CD4-positive, alpha-beta T cell (primary cell): ENCODE data around the gene RASA3. TPM values are rescaled to one million over a fixed set of nuclear protein-coding genes. Genes with fewer than 3 reads are reported as not detected.

ENCODE experiments used
- ATAC-seq: fragments of 200-7000 bp; cut with Tn5 transposase; one replicate; pipeline ENCODE4 v1.10.0; 2022; ENCODE audit warnings: mild to moderate bottlenecking; ENCODE audit not compliant: poor library complexity
- CTCF ChIA-PET: fragments of 350-600 bp; sonication (Branson Sonifier 250); formaldehyde crosslinking; loops from one replicate; lab custom pipeline; 2021; ENCODE audit warnings: antibody characterized with exemption, inconsistent platforms; lab: Charles Lee
- POLR2A ChIA-PET: fragments of 350-600 bp; sonication (Branson Sonifier 250); formaldehyde crosslinking; loops from one replicate; lab custom pipeline; 2021; ENCODE audit warnings: antibody characterized with exemption, inconsistent platforms; lab: Charles Lee
- DNase-seq, 14 experiments: peaks; one replicate each; pipeline ENCODE4 v3.0.0-alpha.2; 2013 to 2020; ENCODE audit warnings: mixed read lengths in 2 of 14
- H3K27ac ChIP-seq, 2 donors: one replicate each; pipeline versions ENCODE4 v1.5.1 to v1.7.0; 2013; ENCODE audit warnings: low read length in 2 of 2, low read depth in 1 of 2, mild to moderate bottlenecking in 1 of 2
- H3K27me3 ChIP-seq, 2 experiments: 1 replicate in 1 of 2; 2 replicates in 1 of 2; pipeline versions ENCODE4 v1.6.1 to v1.7.0; 2013; ENCODE audit warnings: low read length in 2 of 2, control low read depth in 1 of 2, mild to moderate bottlenecking in 1 of 2, moderate library complexity in 1 of 2; ENCODE audit not compliant: insufficient read depth in 2 of 2, control insufficient read depth in 1 of 2
- H3K36me3 ChIP-seq: one replicate; pipeline ENCODE4 v1.6.1; 2013; ENCODE audit warnings: low read length, control low read depth; ENCODE audit not compliant: insufficient read depth
- H3K4me1 ChIP-seq: one replicate; pipeline ENCODE4 v1.6.1; 2013; ENCODE audit warnings: low read length, control low read depth; ENCODE audit not compliant: insufficient read depth
- H3K4me3 ChIP-seq: one replicate; pipeline ENCODE4 v1.5.1; 2013; ENCODE audit warnings: mild to moderate bottlenecking, low read length, moderate library complexity
- H3K9me3 ChIP-seq, 2 experiments: 1 replicate in 1 of 2; 2 replicates in 1 of 2; pipeline versions ENCODE4 v1.6.1 to v1.7.0; 2013; ENCODE audit warnings: low read length in 2 of 2, mild to moderate bottlenecking in 2 of 2, control low read depth in 1 of 2, moderate library complexity in 1 of 2; ENCODE audit not compliant: control insufficient read depth in 1 of 2, insufficient read depth in 1 of 2
- H3K27ac Mint-ChIP-seq: one replicate; pipeline ENCODE4 v1.8.0; 2020; ENCODE audit warnings: mixed read lengths
- H3K27me3 Mint-ChIP-seq: one replicate; pipeline ENCODE4 v1.8.0; 2021; ENCODE audit warnings: mixed read lengths
- H3K36me3 Mint-ChIP-seq: one replicate; pipeline ENCODE4 v1.8.0; 2021; ENCODE audit warnings: low read depth, mixed read lengths
- H3K4me1 Mint-ChIP-seq: one replicate; pipeline ENCODE4 v1.8.0; 2021; ENCODE audit warnings: low read depth, mixed read lengths
- H3K4me3 Mint-ChIP-seq: one replicate; pipeline ENCODE4 v1.8.0; 2020; ENCODE audit warnings: mild to moderate bottlenecking, mixed read lengths
- H3K9me3 Mint-ChIP-seq: one replicate; pipeline ENCODE4 v1.8.0; 2020; ENCODE audit warnings: mixed read lengths
- intact Hi-C, 2 experiments: fragments of 100-400 bp; cut with DNase I in 1 of 2; cut with micrococcal nuclease in 1 of 2; formaldehyde crosslinking; loops; one replicate each; pipeline versions ENCODE4 v1.15.1 to v1.9.0; 2023 to 2025; cut with DNase I, micrococcal nuclease
- total RNA-seq, 174 experiments: library from RNA in 2 of 174; stranded (reverse) in 2 of 174; gene quantifications; one replicate each; pipeline ENCODE4 v1.2.3 and lab custom pipeline; 2021 to 2026
- TF ChIP-seq, protein P1 (sequence below): fragments of 200-600 bp; IDR thresholded peaks from one replicate; pipeline ENCODE4 v1.8.0; 2022; ENCODE audit warnings: antibody characterized with exemption, mild to moderate bottlenecking

Gene RASA3
- total RNA-seq, 2 experiments from 2014 or later: 181 to 184 TPM

DNA sequence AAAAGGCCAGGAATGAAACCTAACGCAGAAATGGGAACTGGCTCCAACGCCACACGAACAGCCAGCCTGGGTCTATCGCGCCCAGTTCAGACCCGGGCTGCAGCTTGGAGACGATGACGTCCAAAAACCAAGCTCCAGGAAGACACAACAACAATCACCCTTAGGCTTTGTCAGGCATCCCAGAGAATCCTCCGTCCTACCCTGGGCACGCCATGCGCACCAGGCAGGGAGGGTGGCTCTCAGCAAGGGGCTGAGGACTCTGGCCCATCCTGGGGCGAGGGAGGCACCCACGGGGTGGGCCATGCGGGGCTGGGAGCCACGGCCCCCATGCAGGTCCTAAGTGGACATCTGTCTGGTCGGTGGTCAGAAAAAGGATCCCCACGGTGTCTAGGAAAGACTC is 9.0 kb downstream of the RASA3 start:
- no peak overlapping the region for H3K4me3 ChIP-seq
- peaks cover 60% of the 10 kb centered on the region for H3K36me3 ChIP-seq
- ATAC-seq: no peak
- no peaks in the 10 kb centered on the region for H3K27me3 ChIP-seq
- H3K9me3 Mint-ChIP-seq: no peaks in the 10 kb centered on the region
- intact Hi-C loops: no loop called here
- peak overlapping the region; percentile 58 for H3K4me3 Mint-ChIP-seq
- POLR2A ChIA-PET: interaction anchor here (1.5 to 6.1 kb wide), 4 partner anchors 9 to 25 kb away, joined by 4 to 38 read pairs (median 16); no protein-coding TSS in a partner anchor
- H3K27me3 Mint-ChIP-seq: no peaks in the 10 kb centered on the region
- H3K27ac ChIP-seq: peak overlapping the region; percentile 7 to 40
- H3K4me1 Mint-ChIP-seq: peaks cover 75% of the 10 kb centered on the region
- TF ChIP-seq, protein P1, sequence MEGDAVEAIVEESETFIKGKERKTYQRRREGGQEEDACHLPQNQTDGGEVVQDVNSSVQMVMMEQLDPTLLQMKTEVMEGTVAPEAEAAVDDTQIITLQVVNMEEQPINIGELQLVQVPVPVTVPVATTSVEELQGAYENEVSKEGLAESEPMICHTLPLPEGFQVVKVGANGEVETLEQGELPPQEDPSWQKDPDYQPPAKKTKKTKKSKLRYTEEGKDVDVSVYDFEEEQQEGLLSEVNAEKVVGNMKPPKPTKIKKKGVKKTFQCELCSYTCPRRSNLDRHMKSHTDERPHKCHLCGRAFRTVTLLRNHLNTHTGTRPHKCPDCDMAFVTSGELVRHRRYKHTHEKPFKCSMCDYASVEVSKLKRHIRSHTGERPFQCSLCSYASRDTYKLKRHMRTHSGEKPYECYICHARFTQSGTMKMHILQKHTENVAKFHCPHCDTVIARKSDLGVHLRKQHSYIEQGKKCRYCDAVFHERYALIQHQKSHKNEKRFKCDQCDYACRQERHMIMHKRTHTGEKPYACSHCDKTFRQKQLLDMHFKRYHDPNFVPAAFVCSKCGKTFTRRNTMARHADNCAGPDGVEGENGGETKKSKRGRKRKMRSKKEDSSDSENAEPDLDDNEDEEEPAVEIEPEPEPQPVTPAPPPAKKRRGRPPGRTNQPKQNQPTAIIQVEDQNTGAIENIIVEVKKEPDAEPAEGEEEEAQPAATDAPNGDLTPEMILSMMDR: no peak
- H3K27ac Mint-ChIP-seq: peak overlapping the region; percentile 83
- CTCF ChIA-PET: interaction anchor here (1.0 kb wide), 1 partner anchor 104 kb away, joined by 3 read pairs; no protein-coding TSS in a partner anchor
- peaks cover 95% of the 10 kb centered on the region for H3K4me1 ChIP-seq
- peaks cover 71% of the 10 kb centered on the region for H3K36me3 Mint-ChIP-seq
- no peak for DNase-seq
- H3K9me3 ChIP-seq: peaks cover 0 to 4% of the 10 kb centered on the region in 2 experiments

DNA sequence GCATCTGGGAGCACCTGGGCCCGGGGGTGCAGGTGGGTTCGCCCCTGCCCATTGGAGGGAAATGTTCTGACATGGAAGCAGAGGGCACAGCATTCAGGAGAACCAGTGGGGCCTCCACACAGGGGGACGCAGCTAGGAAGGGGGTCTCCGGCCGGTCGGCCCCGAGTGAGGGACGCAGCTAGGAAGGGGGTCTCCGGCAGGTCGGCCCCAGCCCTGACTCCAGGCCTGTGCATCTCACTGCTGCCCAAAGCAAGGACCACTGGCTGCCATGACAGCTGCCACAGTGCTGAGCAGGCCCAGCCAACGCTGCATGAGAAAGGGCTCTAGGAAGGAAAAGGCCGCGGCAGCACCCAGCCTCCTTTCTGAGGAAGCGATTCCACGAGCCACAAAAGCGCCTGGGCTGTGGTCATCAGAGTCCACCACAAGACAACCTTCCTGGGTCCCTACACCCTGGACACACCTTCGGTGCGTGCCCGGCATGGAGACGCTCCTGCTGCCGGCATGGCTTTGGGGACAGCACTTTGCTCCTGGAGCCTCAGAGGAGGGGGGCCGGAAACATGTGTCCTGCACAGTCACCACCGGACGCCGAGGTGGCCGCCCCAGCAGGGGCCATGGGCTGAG is 9.7 kb downstream of the RASA3 start:
- H3K4me3 Mint-ChIP-seq: peak overlapping the region; percentile 58
- no peak overlapping the region for H3K4me3 ChIP-seq

DNA sequence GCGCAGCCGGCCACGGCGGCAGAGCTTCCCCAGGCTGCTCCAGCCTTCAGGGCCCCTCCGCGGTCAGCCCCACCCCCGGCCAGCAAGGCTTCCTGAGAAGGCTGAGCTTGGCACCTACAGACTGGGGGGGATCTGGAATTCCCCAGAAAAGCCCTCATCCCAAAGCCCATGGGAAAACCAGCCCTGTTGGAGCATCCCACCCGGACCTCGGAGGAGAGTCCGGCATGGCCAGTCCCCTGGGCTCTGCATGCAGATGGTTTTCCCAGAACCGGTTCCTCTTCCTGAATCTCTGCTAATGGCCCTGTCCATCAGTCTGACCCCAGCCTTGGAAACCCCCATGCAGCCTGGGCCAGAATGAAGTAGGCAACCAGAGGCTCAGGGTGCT is 10.3 kb downstream of the RASA3 start:
- no peaks in the 10 kb centered on the region for H3K9me3 Mint-ChIP-seq
- DNase-seq (no peak), ATAC-seq (no peak)
- H3K27me3 Mint-ChIP-seq: no peaks in the 10 kb centered on the region
- intact Hi-C loops: no loop called here
- Histone ChIP-seq H3K4me1 (peaks cover 90% of the 10 kb centered on the region), H3K36me3 (peaks cover 52% of the 10 kb centered on the region), H3K4me3 (peak overlapping the region; percentile 5), H3K27ac (peak overlapping the region; percentile 3 to 48), H3K27me3 (no peaks in the 10 kb centered on the region), H3K9me3 (peaks cover 0 to 4% of the 10 kb centered on the region in 2 experiments)
- peaks cover 75% of the 10 kb centered on the region for H3K4me1 Mint-ChIP-seq
- peak overlapping the region; percentile 91 for H3K4me3 Mint-ChIP-seq
- ChIA-PET CTCF (no interaction called here), POLR2A (interaction anchor here (1.8 to 6.1 kb wide), 3 partner anchors 11 to 26 kb away, joined by 4 to 38 read pairs (median 18); no protein-coding TSS in a partner anchor)
- H3K27ac Mint-ChIP-seq: peak overlapping the region; percentile 94
- TF ChIP-seq, protein P1: no peak
- H3K36me3 Mint-ChIP-seq: peaks cover 71% of the 10 kb centered on the region

More for the DNA sequence above, 9.7 kb downstream of the RASA3 start:
- TF ChIP-seq, protein P1: no peak
- peaks cover 95% of the 10 kb centered on the region for H3K4me1 ChIP-seq
- POLR2A ChIA-PET: interaction anchor here (0.6 to 6.1 kb wide), 4 partner anchors 12 to 99 kb away, joined by 3 to 38 read pairs (median 16); no protein-coding TSS in a partner anchor
- Mint-ChIP-seq H3K4me1 (peaks cover 75% of the 10 kb centered on the region), H3K27ac (peak overlapping the region; percentile 83), H3K9me3 (no peaks in the 10 kb centered on the region), H3K36me3 (peaks cover 71% of the 10 kb centered on the region), H3K27me3 (no peaks in the 10 kb centered on the region)
- intact Hi-C loops: no loop called here
- ATAC-seq: no peak
- no peak for DNase-seq
- no peaks in the 10 kb centered on the region for H3K27me3 ChIP-seq
- H3K27ac ChIP-seq: peak overlapping the region in 1 of 2 donors; percentile 44
- CTCF ChIA-PET: interaction anchor here (1.0 kb wide), 1 partner anchor 104 kb away, joined by 3 read pairs; no protein-coding TSS in a partner anchor
- peaks cover 57% of the 10 kb centered on the region for H3K36me3 ChIP-seq
- peaks cover 0 to 4% of the 10 kb centered on the region in 2 experiments for H3K9me3 ChIP-seq
